Trophoblast cell (in vitro differentiated cells and primary cell): ENCODE data around the gene ZSWIM6.
A peak's percentile ranks its signal among the peaks of the same experiment; 100 is the strongest.

Source experiments
- DNase-seq, 2 donors: peaks; one replicate each; pipeline ENCODE4 v3.0.0-alpha.2; 2016
- H2AFZ ChIP-seq: 2 replicates; pipeline ENCODE4 v1.6.1; 2013; ENCODE audit warnings: low read length, moderate library complexity, mild to moderate bottlenecking; ENCODE audit not compliant: insufficient read depth, poor library complexity
- H2AK5ac ChIP-seq: 2 replicates; pipeline ENCODE4 v1.6.1; 2013; ENCODE audit warnings: mild to moderate bottlenecking, low read length
- H2BK120ac ChIP-seq: 2 replicates; pipeline ENCODE4 v1.6.1; 2013; ENCODE audit warnings: low read length, mild to moderate bottlenecking, moderate library complexity; ENCODE audit not compliant: insufficient read depth, poor library complexity
- H2BK12ac ChIP-seq: 2 replicates; pipeline ENCODE4 v1.6.1; 2013; ENCODE audit warnings: mild to moderate bottlenecking, low read length, moderate library complexity
- H2BK5ac ChIP-seq: 2 replicates; pipeline ENCODE4 v1.6.1; 2013; ENCODE audit warnings: low read length, low read depth, moderate library complexity, mild to moderate bottlenecking; ENCODE audit not compliant: poor library complexity
- H3K14ac ChIP-seq: 2 replicates; pipeline ENCODE4 v1.6.1; 2013; ENCODE audit warnings: mild to moderate bottlenecking, low read length
- H3K18ac ChIP-seq: 2 replicates; pipeline ENCODE4 v1.6.1; 2013; ENCODE audit warnings: mild to moderate bottlenecking, low read length
- H3K23ac ChIP-seq: 2 replicates; pipeline ENCODE4 v1.6.1; 2013; ENCODE audit warnings: low read length
- H3K27ac ChIP-seq: 2 replicates; pipeline ENCODE4 v1.5.1; 2013; ENCODE audit warnings: low read depth, mild to moderate bottlenecking, inconsistent platforms, low read length, moderate library complexity
- H3K27me3 ChIP-seq: 2 replicates; pipeline ENCODE4 v1.6.1; 2013; ENCODE audit warnings: inconsistent platforms, mild to moderate bottlenecking, low read length, moderate library complexity; ENCODE audit not compliant: insufficient read depth
- H3K36me3 ChIP-seq, 2 experiments: 1 replicate in 1 of 2; 2 replicates in 1 of 2; pipeline ENCODE4 v1.6.1; 2013; ENCODE audit warnings: low read length in 2 of 2, mild to moderate bottlenecking in 2 of 2, moderate library complexity in 1 of 2; ENCODE audit not compliant: insufficient read depth in 2 of 2, control insufficient read depth in 1 of 2
- H3K4ac ChIP-seq: 2 replicates; pipeline ENCODE4 v1.6.1; 2013; ENCODE audit warnings: low read depth, mild to moderate bottlenecking, low read length, moderate library complexity
- H3K4me1 ChIP-seq, 2 experiments: 1 replicate in 1 of 2; 2 replicates in 1 of 2; pipeline ENCODE4 v1.6.1; 2013; ENCODE audit warnings: low read length in 2 of 2, mild to moderate bottlenecking in 2 of 2, moderate library complexity in 1 of 2; ENCODE audit not compliant: insufficient read depth in 2 of 2, control insufficient read depth in 1 of 2
- H3K4me2 ChIP-seq: 2 replicates; pipeline ENCODE4 v1.6.1; 2013; ENCODE audit warnings: inconsistent platforms, mild to moderate bottlenecking, low read length, moderate library complexity
- H3K4me3 ChIP-seq: 2 replicates; pipeline ENCODE4 v1.5.1; 2013; ENCODE audit warnings: mild to moderate bottlenecking, low read depth, low read length, inconsistent platforms
- H3K79me1 ChIP-seq: one replicate; pipeline ENCODE4 v1.6.1; 2013; ENCODE audit warnings: low read length
- H3K79me2 ChIP-seq: 2 replicates; pipeline ENCODE4 v1.6.1; 2013; ENCODE audit warnings: low read length, mild to moderate bottlenecking; ENCODE audit not compliant: control insufficient read depth, insufficient read depth, poor library complexity
- H3K9ac ChIP-seq: 2 replicates; pipeline ENCODE4 v1.6.1; 2013; ENCODE audit warnings: mild to moderate bottlenecking, low read length
- H3K9me3 ChIP-seq: 2 replicates; pipeline ENCODE4 v1.6.1; 2013; ENCODE audit warnings: low read depth, mild to moderate bottlenecking, control low read depth, inconsistent platforms, low read length; ENCODE audit not compliant: insufficient read depth
- H4K12ac ChIP-seq: 2 replicates; pipeline ENCODE4 v1.6.1; 2013; ENCODE audit warnings: low read depth, mild to moderate bottlenecking, low read length, moderate library complexity
- H4K8ac ChIP-seq: 2 replicates; pipeline ENCODE4 v1.6.1; 2013; ENCODE audit warnings: low read depth, mild to moderate bottlenecking, low read length, moderate library complexity
- H4K91ac ChIP-seq: one replicate; pipeline ENCODE4 v1.6.1; 2013; ENCODE audit warnings: low read depth, mild to moderate bottlenecking, low read length, moderate library complexity
- WGBS: extraction: QIAGEN DNeasy Blood & Tissue Kit; methylation state at CpG from one replicate; pipeline ENCODE4 v1.1.7; 2013; ENCODE audit warnings: missing lambda C conversion rate; ENCODE audit not compliant: insufficient read length, insufficient coverage; ENCODE audit errors: extremely low coverage; 5-methylcytosine and 5-hydroxymethylcytosine counted together

The ZSWIM6 gene

GRCh38 chr5:61570767-61571166, 238.7 kb downstream of the ZSWIM6 start:
- H3K23ac ChIP-seq, result no peak overlapping the region
- no peak overlapping the region for H4K12ac ChIP-seq
- no peaks in the 10 kb centered on the region for H3K79me2 ChIP-seq
- no peak overlapping the region for H4K91ac ChIP-seq
- no peak overlapping the region for H4K8ac ChIP-seq
- no peak overlapping the region for H3K14ac ChIP-seq
- peaks cover 3% of the 10 kb centered on the region for H3K79me1 ChIP-seq
- DNase-seq, result no peak
- no peaks in the 10 kb centered on the region for H3K27me3 ChIP-seq
- H3K18ac ChIP-seq, result no peak overlapping the region
- no peak overlapping the region for H3K9ac ChIP-seq
- no peak overlapping the region for H2BK12ac ChIP-seq
- H3K4me3 ChIP-seq, result no peak overlapping the region
- H2AK5ac ChIP-seq, result no peak overlapping the region
- H2AFZ ChIP-seq, result no peak overlapping the region
- peaks cover 5 to 6% of the 10 kb centered on the region in 2 experiments for H3K4me1 ChIP-seq
- H2BK120ac ChIP-seq, result no peak overlapping the region
- WGBS, result no CpG with 5 or more reads among the region's 5 CpGs
- no peak overlapping the region for H3K4ac ChIP-seq
- no peak overlapping the region for H2BK5ac ChIP-seq
- H3K4me2 ChIP-seq, result no peak overlapping the region
- no peaks in the 10 kb centered on the region for H3K36me3 ChIP-seq
- no peaks in the 10 kb centered on the region for H3K9me3 ChIP-seq
- H3K27ac ChIP-seq, result no peak overlapping the region

GRCh38 chr5:61572959-61573358, 240.9 kb downstream of the ZSWIM6 start:
- no CpG with 5 or more reads among the region's 5 CpGs for WGBS
- no peak overlapping the region for H4K12ac ChIP-seq

GRCh38 chr5:61575103-61575502, 243.0 kb downstream of the ZSWIM6 start:
- Histone ChIP-seq H3K4me3 (no peak overlapping the region), H3K4ac (no peak overlapping the region), H3K27me3 (no peaks in the 10 kb centered on the region), H2BK5ac (peak overlapping the region; percentile 16), H3K9ac (no peak overlapping the region), H4K91ac (peak overlapping the region; percentile 66), H3K23ac (no peak overlapping the region), H3K36me3 (no peaks in the 10 kb centered on the region), H3K4me1 (peaks cover 5 to 6% of the 10 kb centered on the region in 2 experiments), H3K18ac (no peak overlapping the region), H2AK5ac (no peak overlapping the region), H4K8ac (peak overlapping the region; percentile 61), H3K14ac (no peak overlapping the region), H2BK12ac (peak overlapping the region; percentile 32), H3K79me2 (no peaks in the 10 kb centered on the region), H2AFZ (peak overlapping the region; percentile 45), H4K12ac (no peak overlapping the region), H3K4me2 (no peak overlapping the region), H2BK120ac (peak overlapping the region; percentile 52), H3K9me3 (no peaks in the 10 kb centered on the region), H3K27ac (no peak overlapping the region), H3K79me1 (peaks cover 3% of the 10 kb centered on the region)
- no CpG with 5 or more reads among the region's 4 CpGs for WGBS
- no peak for DNase-seq

More at GRCh38 chr5:61572959-61573358, 240.9 kb downstream of the ZSWIM6 start:
- Histone ChIP-seq H3K9me3 (no peaks in the 10 kb centered on the region), H3K27me3 (no peaks in the 10 kb centered on the region), H3K36me3 (no peaks in the 10 kb centered on the region), H3K14ac (no peak overlapping the region), H3K23ac (no peak overlapping the region), H2BK120ac (no peak overlapping the region), H3K4ac (no peak overlapping the region), H3K18ac (no peak overlapping the region), H2AK5ac (no peak overlapping the region), H2BK12ac (no peak overlapping the region), H4K91ac (no peak overlapping the region), H2AFZ (no peak overlapping the region), H3K27ac (no peak overlapping the region), H3K79me1 (peaks cover 3% of the 10 kb centered on the region), H4K8ac (no peak overlapping the region), H3K4me3 (no peak overlapping the region), H2BK5ac (no peak overlapping the region), H3K79me2 (no peaks in the 10 kb centered on the region), H3K9ac (no peak overlapping the region), H3K4me1 (peaks cover 5 to 6% of the 10 kb centered on the region in 2 experiments), H3K4me2 (no peak overlapping the region)
- DNase-seq, result no peak

GRCh38 chr5:61575581-61575980, 243.5 kb downstream of the ZSWIM6 start:
- Histone ChIP-seq H2BK12ac (no peak overlapping the region), H3K79me2 (no peaks in the 10 kb centered on the region), H3K23ac (no peak overlapping the region), H3K9ac (no peak overlapping the region), H3K4ac (no peak overlapping the region), H3K4me3 (no peak overlapping the region), H4K8ac (peak overlapping the region; percentile 22), H3K27me3 (no peaks in the 10 kb centered on the region), H3K18ac (no peak overlapping the region), H3K27ac (no peak overlapping the region), H3K4me2 (no peak overlapping the region), H4K91ac (no peak overlapping the region), H3K79me1 (peaks cover 3% of the 10 kb centered on the region), H3K4me1 (peaks cover 5 to 6% of the 10 kb centered on the region in 2 experiments), H2BK120ac (no peak overlapping the region), H2AK5ac (no peak overlapping the region), H3K36me3 (no peaks in the 10 kb centered on the region), H2BK5ac (no peak overlapping the region), H3K9me3 (no peaks in the 10 kb centered on the region), H2AFZ (no peak overlapping the region), H4K12ac (no peak overlapping the region), H3K14ac (no peak overlapping the region)
- no CpG with 5 or more reads among the region's 6 CpGs for WGBS
- no peak for DNase-seq
